GM12801 (cell line): Measurements from ENCODE around the gene PRKN.

Experiments used
- CTCF ChIP-seq: IDR thresholded peaks from one replicate; pipeline ENCODE4 v1.5.1; 2011; ENCODE audit warnings: control low read depth; ENCODE audit not compliant: insufficient read length; ENCODE audit errors: extremely low read depth

The PRKN gene

GRCh38 chr6:161915456-161915964, 812.1 kb downstream of the PRKN start:
- TF ChIP-seq CTCF, result no peak

GRCh38 chr6:161908872-161909271, 818.7 kb downstream of the PRKN start:
- TF ChIP-seq CTCF, result no peak

- no peak for TF ChIP-seq CTCF
Observed at GRCh38 chr6:161906571-161906970, 821.0 kb downstream of the PRKN start.

GRCh38 chr6:161903584-161904212, 823.9 kb downstream of the PRKN start:
- TF ChIP-seq CTCF, result no peak

GRCh38 chr6:161901740-161902426, 825.7 kb downstream of the PRKN start:
- no peak for TF ChIP-seq CTCF

GRCh38 chr6:161894436-161894835, 833.1 kb downstream of the PRKN start:
- TF ChIP-seq CTCF, result no peak

GRCh38 chr6:161891542-161891941, 836.0 kb downstream of the PRKN start:
- TF ChIP-seq CTCF, result no peak
